H1 (cell line): Measurements from ENCODE around the gene GRID1. TPM values are rescaled to one million over a fixed set of nuclear protein-coding genes. Genes with fewer than 3 reads are reported as not detected.

Experiments used
- CTCF ChIA-PET: fragments of 300-600 bp; sonication (Branson Sonifier 250); formaldehyde crosslinking; loops from one replicate; lab custom pipeline; 2021; ENCODE audit not compliant: partially characterized antibody; lab: Charles Lee
- POLR2A ChIA-PET: fragments of 300-600 bp; sonication (Branson Sonifier 250); formaldehyde crosslinking; loops from one replicate; lab custom pipeline; 2021; ENCODE audit warnings: inconsistent platforms; ENCODE audit not compliant: partially characterized antibody; lab: Charles Lee
- DNase-seq, 2 experiments: peaks; one replicate each; pipeline versions ENCODE4 v3.0.0 to v3.0.0-alpha.2; 2010 to 2022; ENCODE audit warnings: low spot score in 2 of 2, low read depth in 1 of 2, mixed read lengths in 1 of 2
- FAIRE-seq: peaks from 2 replicates; lab custom pipeline; 2011; peaks lifted over from hg19 to GRCh38; lab: Jason Lieb, UNC
- H2AFZ ChIP-seq: 2 replicates; pipeline ENCODE4 v1.8.1; 2012; ENCODE audit warnings: low read length, inconsistent platforms
- H2AK5ac ChIP-seq: 2 replicates; pipeline ENCODE4 v1.6.1; 2013; ENCODE audit warnings: low read depth, low read length
- H2BK120ac ChIP-seq: replicated peaks from 2 replicates; pipeline ENCODE3; 2013; ENCODE audit warnings: low read depth, low read length, inconsistent platforms
- H2BK12ac ChIP-seq: 2 replicates; pipeline ENCODE4 v1.6.1; 2013; ENCODE audit warnings: low read depth, low read length
- H2BK15ac ChIP-seq: 2 replicates; pipeline ENCODE4 v1.6.1; 2013; ENCODE audit warnings: low read length
- H2BK20ac ChIP-seq: 2 replicates; pipeline ENCODE4 v1.6.1; 2013; ENCODE audit warnings: low read length
- H2BK5ac ChIP-seq: 2 replicates; pipeline ENCODE4 v1.6.1; 2013; ENCODE audit warnings: low read depth, low read length
- H3K14ac ChIP-seq: 2 replicates; pipeline ENCODE4 v1.6.1; 2013; ENCODE audit warnings: inconsistent platforms; ENCODE audit not compliant: insufficient read length
- H3K18ac ChIP-seq: 2 replicates; pipeline ENCODE4 v1.6.1; 2013; ENCODE audit warnings: low read length; ENCODE audit errors: extremely low read depth
- H3K23ac ChIP-seq: 2 replicates; pipeline ENCODE4 v1.6.1; 2013; ENCODE audit warnings: inconsistent platforms; ENCODE audit not compliant: insufficient read length
- H3K23me2 ChIP-seq: 2 replicates; pipeline ENCODE4 v1.6.1; 2013; ENCODE audit warnings: low read depth, low read length
- H3K27ac ChIP-seq: 2 replicates; pipeline ENCODE4 v1.6.1; 2011; ENCODE audit warnings: low read depth, low read length, inconsistent platforms
- H3K27me3 ChIP-seq, 4 experiments: replicated peaks in 1 of 4; 1 replicate in 1 of 4; 2 replicates in 3 of 4; pipeline versions ENCODE4 v1.6.1 to v1.8.1; 2011 to 2013; ENCODE audit warnings: low read length in 3 of 4, mild to moderate bottlenecking in 3 of 4, inconsistent platforms in 2 of 4, mixed read lengths in 2 of 4, moderate library complexity in 1 of 4; ENCODE audit not compliant: control insufficient read depth in 3 of 4, insufficient read depth in 3 of 4; ENCODE audit errors: extremely low read depth in 1 of 4
- H3K36me3 ChIP-seq, 4 experiments: 2 replicates each; pipeline versions ENCODE4 v1.6.1 to v1.8.1; 2011 to 2013; ENCODE audit warnings: mild to moderate bottlenecking in 4 of 4, low read length in 3 of 4, moderate library complexity in 2 of 4, control low read depth in 1 of 4, inconsistent platforms in 1 of 4; ENCODE audit not compliant: insufficient read depth in 4 of 4, control insufficient read depth in 2 of 4
- H3K4ac ChIP-seq: replicated peaks from 2 replicates; pipeline ENCODE3; 2013; ENCODE audit warnings: low read length, low read depth, mixed read lengths, inconsistent platforms; ENCODE audit not compliant: insufficient read length
- H3K4me1 ChIP-seq, 4 experiments: replicated peaks in 1 of 4; 1 replicate in 1 of 4; 2 replicates in 3 of 4; pipeline versions ENCODE4 v1.6.1 to v1.8.1; 2011 to 2013; ENCODE audit warnings: low read length in 3 of 4, inconsistent platforms in 2 of 4, mixed read lengths in 1 of 4; ENCODE audit not compliant: insufficient read depth in 4 of 4, control insufficient read depth in 3 of 4
- H3K4me2 ChIP-seq, 2 experiments: 2 replicates each; pipeline versions ENCODE4 v1.6.1 to v1.8.1; 2011 to 2013; ENCODE audit warnings: low read depth in 2 of 2, low read length in 2 of 2, control low read depth in 1 of 2, inconsistent platforms in 1 of 2, mild to moderate bottlenecking in 1 of 2; ENCODE audit not compliant: insufficient read depth in 1 of 2
- H3K4me3 ChIP-seq, 4 experiments: fragments of 200-600, 300-600 bp in 1 of 4; sonication (generic), shearing (Covaris generic), sonication (Bioruptor Twin) in 1 of 4; 2 replicates each; pipeline versions ENCODE4 v1.5.1 to v1.8.1; 2011 to 2016; ENCODE audit warnings: low read length in 4 of 4, low read depth in 3 of 4, control low read depth in 2 of 4, inconsistent platforms in 2 of 4, mild to moderate bottlenecking in 2 of 4, mixed read lengths in 1 of 4, moderate library complexity in 1 of 4; ENCODE audit not compliant: insufficient read depth in 2 of 4; ENCODE audit errors: extremely low read depth in 1 of 4
- H3K56ac ChIP-seq: replicated peaks from 2 replicates; pipeline ENCODE3; 2013; ENCODE audit warnings: low read depth, mild to moderate bottlenecking, mixed read lengths, low read length, inconsistent platforms; ENCODE audit not compliant: insufficient read length
- H3K79me1 ChIP-seq: 2 replicates; pipeline ENCODE4 v1.6.1; 2013; ENCODE audit warnings: low read depth, low read length, control low read depth
- H3K79me2 ChIP-seq, 2 experiments: 2 replicates each; pipeline versions ENCODE4 v1.6.1 to v1.8.1; 2012 to 2013; ENCODE audit warnings: low read length in 2 of 2, mild to moderate bottlenecking in 2 of 2, inconsistent platforms in 1 of 2; ENCODE audit not compliant: insufficient read depth in 2 of 2, control insufficient read depth in 1 of 2
- H3K9ac ChIP-seq, 4 experiments: replicated peaks in 1 of 4; 1 replicate in 1 of 4; 2 replicates in 3 of 4; pipeline versions ENCODE4 v1.6.1 to v1.8.1; 2011 to 2013; ENCODE audit warnings: low read depth in 3 of 4, low read length in 3 of 4, control low read depth in 2 of 4, mild to moderate bottlenecking in 2 of 4, moderate library complexity in 2 of 4, inconsistent platforms in 1 of 4; ENCODE audit errors: extremely low read depth in 1 of 4
- H3K9me3 ChIP-seq, 2 experiments: 2 replicates each; pipeline versions ENCODE4 v1.6.1 to v1.8.1; 2012 to 2013; ENCODE audit warnings: mild to moderate bottlenecking in 2 of 2, moderate library complexity in 2 of 2, control low read depth in 1 of 2, inconsistent platforms in 1 of 2, low read depth in 1 of 2, low read length in 1 of 2, mixed read lengths in 1 of 2; ENCODE audit not compliant: insufficient read depth in 2 of 2
- H4K20me1 ChIP-seq, 2 experiments: replicated peaks in 1 of 2; 2 replicates each; pipeline versions ENCODE3 to v1.8.1; 2011 to 2013; ENCODE audit warnings: inconsistent platforms in 2 of 2, low read length in 2 of 2, mild to moderate bottlenecking in 1 of 2; ENCODE audit not compliant: insufficient read depth in 2 of 2, control insufficient read depth in 1 of 2
- H4K5ac ChIP-seq: 2 replicates; pipeline ENCODE4 v1.6.1; 2013; ENCODE audit warnings: low read length, low read depth, mixed read lengths, inconsistent platforms; ENCODE audit not compliant: insufficient read length
- H4K8ac ChIP-seq: 2 replicates; pipeline ENCODE4 v1.8.0; 2013; ENCODE audit warnings: mild to moderate bottlenecking, moderate library complexity, low read length, inconsistent platforms; ENCODE audit not compliant: insufficient read depth; ENCODE audit errors: extremely low read depth
- H4K91ac ChIP-seq: replicated peaks from 2 replicates; pipeline ENCODE3; 2013; ENCODE audit warnings: low read length, mixed read lengths, inconsistent platforms; ENCODE audit not compliant: insufficient read length
- EP300 ChIP-seq, 2 experiments: IDR thresholded peaks; 1 replicate in 1 of 2; 2 replicates in 1 of 2; pipeline ENCODE4 v1.6.1; 2011 to 2012; ENCODE audit warnings: low read depth in 2 of 2, low read length in 2 of 2, mild to moderate bottlenecking in 2 of 2, borderline replicate concordance in 1 of 2, inconsistent platforms in 1 of 2, moderate library complexity in 1 of 2
- JUND ChIP-seq: IDR thresholded peaks from 2 replicates; pipeline ENCODE4 v1.6.1; 2011; ENCODE audit warnings: mild to moderate bottlenecking, improper control_type of control experiment, low read length
- TEAD4 ChIP-seq: IDR thresholded peaks from 2 replicates; pipeline ENCODE4 v1.6.1; 2012; ENCODE audit warnings: low read depth, low read length, inconsistent platforms, mixed read lengths
- ZNF274 ChIP-seq: IDR thresholded peaks from 2 replicates; pipeline ENCODE4 v1.7.0; 2012; ENCODE audit warnings: low read length, borderline replicate concordance; ENCODE audit errors: extremely low read depth
- WGBS, 2 experiments: shearing (Covaris generic) in 1 of 2; methylation state at CpG; one replicate each; pipeline versions ENCODE4 v1.1.6 to v1.1.7; 2013 to 2015; ENCODE audit warnings: low lambda C conversion rate in 2 of 2, mixed read lengths in 2 of 2, inconsistent platforms in 1 of 2, low coverage in 1 of 2, missing lambda C conversion rate in 1 of 2; ENCODE audit not compliant: insufficient replicate concordance in 2 of 2, insufficient coverage in 1 of 2, insufficient read length in 1 of 2; ENCODE audit errors: extremely low coverage in 1 of 2, missing lambda C conversion rate in 1 of 2; 5-methylcytosine and 5-hydroxymethylcytosine counted together
- polyA plus RNA-seq, 7 experiments: library from polyadenylated mRNA; depleted of rRNA in 3 of 7; stranded (reverse) in 5 of 7; unstranded in 2 of 7; fragments of >200 nt in 5 of 7; fragments of 200-250 nt in 2 of 7; gene quantifications; 1 replicate in 5 of 7; 2 replicates in 1 of 7; 4 replicates in 1 of 7; pipeline versions ENCODE4 v1.2.1 to v1.2.3, GENCODE V29; 2011 to 2013; ENCODE audit warnings: missing spikeins in 2 of 7, mixed read lengths in 2 of 7
- total RNA-seq: library from RNA; stranded (reverse); fragmentation: NEBNext Ultra II Directional; extraction: Animal tissue kit (Norgen Biotek cat#: 25700); gene quantifications from 2 replicates; pipeline ENCODE4 v1.2.1, GENCODE V29; 2021
- TF ChIP-seq, protein P1 (sequence below): IDR thresholded peaks from 2 replicates; pipeline ENCODE4 v1.6.1; 2012; ENCODE audit warnings: low read length, inconsistent platforms

Gene GRID1
- total and polyA plus RNA-seq, 2 of the 8 experiments (the other 6 are each of a cell fraction or from before 2014, with no cell fraction given): 0.22 to 0.30 TPM

DNA sequence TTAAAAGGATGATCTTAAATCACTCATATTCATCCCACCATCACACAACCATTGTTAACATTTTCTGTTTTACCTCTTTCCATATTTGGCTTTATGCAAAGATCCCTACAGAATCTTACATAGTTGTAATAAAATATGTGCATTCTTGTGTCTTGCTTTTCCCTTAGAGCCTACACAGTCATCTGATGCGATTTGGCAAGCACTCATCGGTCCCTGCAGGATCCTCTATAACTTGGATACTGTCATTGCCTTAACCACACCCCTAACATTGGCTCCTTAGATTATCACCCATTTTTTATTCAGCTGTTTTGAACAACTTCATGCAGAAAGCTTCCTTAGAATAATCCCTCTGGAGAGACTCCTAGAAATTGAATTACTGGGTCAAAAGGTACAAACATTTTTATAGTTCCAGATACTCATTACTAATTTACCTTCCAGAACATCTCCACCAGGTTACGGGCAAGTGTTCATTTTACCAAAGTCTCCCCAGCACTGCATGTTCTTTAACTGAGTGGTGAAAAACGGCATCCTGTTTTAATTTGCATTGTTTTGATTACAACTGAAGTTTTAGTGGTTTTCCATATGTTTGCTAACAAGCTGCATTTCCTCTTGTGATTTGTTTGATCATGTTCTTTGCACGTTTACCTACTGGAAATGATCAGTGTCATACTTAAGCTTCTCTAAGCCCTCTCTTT is 268.3 kb downstream of the GRID1 start:
- Histone ChIP-seq H4K8ac (no peak overlapping the region), H3K4ac (no peak overlapping the region), H3K4me3 (no peak overlapping the region), H3K27ac (no peak overlapping the region), H3K56ac (no peak overlapping the region), H2BK5ac (no peak overlapping the region), H3K79me1 (no peaks in the 10 kb centered on the region), H4K20me1 (no peaks in the 10 kb centered on the region), H3K4me2 (no peak overlapping the region), H3K27me3 (no peaks in the 10 kb centered on the region), H3K14ac (no peak overlapping the region), H2BK12ac (no peak overlapping the region), H2BK20ac (no peak overlapping the region), H4K5ac (no peak overlapping the region), H3K79me2 (no peaks in the 10 kb centered on the region), H2BK15ac (no peak overlapping the region), H2AFZ (no peak overlapping the region), H4K91ac (no peak overlapping the region), H3K4me1 (no peaks in the 10 kb centered on the region), H3K23ac (no peak overlapping the region), H3K18ac (no peak overlapping the region), H3K9me3 (no peaks in the 10 kb centered on the region), H2BK120ac (no peak overlapping the region), H3K23me2 (no peaks in the 10 kb centered on the region), H3K36me3 (no peaks in the 10 kb centered on the region), H2AK5ac (no peak overlapping the region), H3K9ac (no peak overlapping the region)
- FAIRE-seq (no peak), DNase-seq (no peak)
- CTCF ChIA-PET: interaction anchor here (0.7 to 2.1 kb wide), 3 partner anchors 8 to 100 kb away, joined by 3 to 9 read pairs (median 6); no protein-coding TSS in a partner anchor
- 87% methylated on average over 5 of the region's 5 CpGs; no CpG with 5 or more reads in 1 of the 2 experiments for WGBS, 2 experiments
- POLR2A ChIA-PET: no interaction called here
- TF ChIP-seq EP300 (IDR thresholded peaks at IDR 0.05; ENCODE audit: borderline replicate concordance in 1 of 2, low read depth in 2 of 2, low read length in 2 of 2) (no peak), JUND (no peak), TEAD4 (no peak), ZNF274 (no peak)
- TF ChIP-seq, protein P1, sequence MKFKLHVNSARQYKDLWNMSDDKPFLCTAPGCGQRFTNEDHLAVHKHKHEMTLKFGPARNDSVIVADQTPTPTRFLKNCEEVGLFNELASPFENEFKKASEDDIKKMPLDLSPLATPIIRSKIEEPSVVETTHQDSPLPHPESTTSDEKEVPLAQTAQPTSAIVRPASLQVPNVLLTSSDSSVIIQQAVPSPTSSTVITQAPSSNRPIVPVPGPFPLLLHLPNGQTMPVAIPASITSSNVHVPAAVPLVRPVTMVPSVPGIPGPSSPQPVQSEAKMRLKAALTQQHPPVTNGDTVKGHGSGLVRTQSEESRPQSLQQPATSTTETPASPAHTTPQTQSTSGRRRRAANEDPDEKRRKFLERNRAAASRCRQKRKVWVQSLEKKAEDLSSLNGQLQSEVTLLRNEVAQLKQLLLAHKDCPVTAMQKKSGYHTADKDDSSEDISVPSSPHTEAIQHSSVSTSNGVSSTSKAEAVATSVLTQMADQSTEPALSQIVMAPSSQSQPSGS: no peak
